ENCODE results near the gene TBC1D1. TPM values are rescaled to one million over a fixed set of nuclear protein-coding genes. Genes with fewer than 3 reads are reported as not detected.

TBC1D1 gene
- total and polyA plus RNA-seq, 2 donors (not counting 3 experiments of a cell fraction or from before 2014, with no cell fraction given), result 63.5 to 116 TPM

- FAIRE-seq (no peak), DNase-seq (ENCODE audit: low read depth, low spot score) (no peak)
- peaks cover 4 to 5% of the 10 kb centered on the region in 2 experiments for H3K27me3 ChIP-seq (ENCODE audit: control insufficient read depth in 2 of 2, insufficient read depth in 2 of 2, low read length in 2 of 2)
- no peak overlapping the region for H3K9ac ChIP-seq (replicated peaks; ENCODE audit: extremely low read depth, insufficient read depth, low read length)
- H3K4me1 ChIP-seq (ENCODE audit: control insufficient read depth, extremely low read depth, insufficient read depth, low read length), result peaks cover 24% of the 10 kb centered on the region
- dilution Hi-C loops (cut with MboI; ENCODE audit: extremely low pct_ligation_motif_present, low sequenced_read_pairs) (no loop called here), intact Hi-C loops (cut with micrococcal nuclease) (no loop called here)
- no peak overlapping the region for H3K27ac ChIP-seq (ENCODE audit: insufficient read depth, low read depth, low read length)
- H2AFZ ChIP-seq (ENCODE audit: low read depth, low read length), result no peak overlapping the region
- TF ChIP-seq EZH2 (IDR thresholded peaks at IDR 0.05; ENCODE audit: borderline replicate concordance, low read depth, low read length, severe bottlenecking) (no peak), CTCF (IDR thresholded peaks at IDR 0.05; ENCODE audit: extremely low read depth in 1 of 2, insufficient read depth in 1 of 2, low read depth in 1 of 2, low read length in 2 of 2) (no peak), POLR2AphosphoS5 (IDR thresholded peaks at IDR 0.05; ENCODE audit: insufficient read depth, low read depth, low read length) (no peak), MYC (IDR thresholded peaks at IDR 0.05; ENCODE audit: low read depth, low read length) (no peak), JUN (IDR thresholded peaks at IDR 0.05; ENCODE audit: borderline replicate concordance, insufficient read depth, insufficient read length, low read depth) (no peak), POLR2A (IDR thresholded peaks at IDR 0.05; ENCODE audit: low read depth, low read length) (no peak), GATA2 (IDR thresholded peaks at IDR 0.05; ENCODE audit: insufficient read depth, insufficient read length, low read depth, low read length) (no peak)
- H3K9me1 ChIP-seq (replicated peaks; ENCODE audit: control insufficient read depth, extremely low read depth, insufficient read depth, low read length), result no peaks in the 10 kb centered on the region
- no peaks in the 10 kb centered on the region for H3K9me3 ChIP-seq (replicated peaks; ENCODE audit: control insufficient read depth, insufficient read depth, low read length)
- H3K4me2 ChIP-seq (ENCODE audit: insufficient read depth, low read length), result no peak overlapping the region
- H3K79me2 ChIP-seq (ENCODE audit: control insufficient read depth, insufficient read depth, low read length), result no peaks in the 10 kb centered on the region
- H4K20me1 ChIP-seq (replicated peaks; ENCODE audit: control insufficient read depth, extremely low read depth, insufficient read depth, low read length), result no peaks in the 10 kb centered on the region
- BruUV-seq (replicated peaks), result no TSS peak
- POLR2A ChIA-PET, result no interaction called here
- H3K36me3 ChIP-seq (ENCODE audit: control insufficient read depth in 2 of 2, extremely low read depth in 1 of 2, insufficient read depth in 2 of 2, low read length in 2 of 2), result no peaks in the 10 kb centered on the region
- CTCF ChIA-PET, result no interaction called here
- H3K4me3 ChIP-seq (replicated peaks in 1 of 3; ENCODE audit: insufficient read depth in 1 of 3, low read depth in 1 of 3, low read length in 3 of 3), result no peak overlapping the region
Measured at GRCh38 chr4:38188136-38188535, 297.3 kb downstream of the TBC1D1 start.

All from endothelial cell of umbilical vein (primary cell).